ENCODE measurements around the gene PLOD1.
"Not testable (repeated sequence)": the region's sequence is repeated elsewhere in the genome, so short reads cannot be mapped to it uniquely, and the experiment has no call there.

GRCh38 chr1:11904156-11904555 lies 30.4 kb upstream of the PLOD1 start:
- TF ChIP-seq, protein P1, sequence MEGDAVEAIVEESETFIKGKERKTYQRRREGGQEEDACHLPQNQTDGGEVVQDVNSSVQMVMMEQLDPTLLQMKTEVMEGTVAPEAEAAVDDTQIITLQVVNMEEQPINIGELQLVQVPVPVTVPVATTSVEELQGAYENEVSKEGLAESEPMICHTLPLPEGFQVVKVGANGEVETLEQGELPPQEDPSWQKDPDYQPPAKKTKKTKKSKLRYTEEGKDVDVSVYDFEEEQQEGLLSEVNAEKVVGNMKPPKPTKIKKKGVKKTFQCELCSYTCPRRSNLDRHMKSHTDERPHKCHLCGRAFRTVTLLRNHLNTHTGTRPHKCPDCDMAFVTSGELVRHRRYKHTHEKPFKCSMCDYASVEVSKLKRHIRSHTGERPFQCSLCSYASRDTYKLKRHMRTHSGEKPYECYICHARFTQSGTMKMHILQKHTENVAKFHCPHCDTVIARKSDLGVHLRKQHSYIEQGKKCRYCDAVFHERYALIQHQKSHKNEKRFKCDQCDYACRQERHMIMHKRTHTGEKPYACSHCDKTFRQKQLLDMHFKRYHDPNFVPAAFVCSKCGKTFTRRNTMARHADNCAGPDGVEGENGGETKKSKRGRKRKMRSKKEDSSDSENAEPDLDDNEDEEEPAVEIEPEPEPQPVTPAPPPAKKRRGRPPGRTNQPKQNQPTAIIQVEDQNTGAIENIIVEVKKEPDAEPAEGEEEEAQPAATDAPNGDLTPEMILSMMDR (tag by site-specific recombination; IDR thresholded peaks at IDR 0.05), result not testable (repeated sequence)
- not testable (repeated sequence) for TF ChIP-seq REST (tag by site-specific recombination; IDR thresholded peaks at IDR 0.05); ZNF121 (tag by site-specific recombination; IDR thresholded peaks at IDR 0.05); KLF8 (tag by site-specific recombination; IDR thresholded peaks at IDR 0.05); ZNF670 (tag by site-specific recombination; IDR thresholded peaks at IDR 0.05; ENCODE audit: low read depth); KLF7 (tag by site-specific recombination; IDR thresholded peaks at IDR 0.05; ENCODE audit: borderline replicate concordance)
